Measurements from ENCODE around the gene SLC9A1.

DNA sequence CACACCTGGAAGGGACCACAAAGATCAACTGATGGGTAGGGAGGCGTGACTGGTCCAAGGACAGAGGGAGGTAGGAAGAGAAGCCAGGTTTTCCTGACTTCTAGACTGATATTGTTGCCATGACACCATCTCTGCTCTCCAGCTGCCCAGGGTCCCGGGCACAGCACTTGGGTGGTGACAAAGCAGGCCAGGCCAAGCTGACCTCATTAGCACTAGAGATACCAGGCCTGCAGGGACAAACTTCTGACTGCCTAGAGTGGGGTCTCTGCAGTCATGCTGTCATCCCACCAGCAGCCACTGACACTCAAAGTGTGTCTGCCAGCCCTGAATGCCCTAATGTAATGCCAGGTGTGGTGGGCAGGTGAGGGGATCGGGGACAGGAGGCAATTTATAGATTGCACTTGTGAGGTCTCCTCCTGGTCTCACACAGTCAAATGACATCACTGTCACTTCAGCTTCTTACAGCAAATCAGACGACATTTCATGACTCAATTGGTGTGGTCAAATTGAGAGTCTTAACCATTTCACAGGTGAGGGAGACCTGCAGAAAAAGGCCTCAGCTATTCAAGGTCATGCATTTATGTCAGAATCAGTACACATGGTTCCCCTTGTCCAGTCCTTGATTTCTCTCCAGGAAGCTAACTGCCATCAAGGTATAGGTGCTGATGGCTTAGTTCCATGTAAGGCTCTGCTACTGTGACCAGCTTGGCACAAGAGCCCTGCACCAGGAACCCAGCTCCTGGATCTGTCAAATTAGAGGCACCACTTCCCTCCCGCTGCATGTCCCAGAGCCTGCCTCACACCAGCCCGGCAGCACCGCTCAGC is 2.7 kb downstream of the SLC9A1 start:
- no peak for TF ChIP-seq ZFX (IDR thresholded peaks at IDR 0.05; ENCODE audit: borderline replicate concordance)
- TF ChIP-seq, protein P1, sequence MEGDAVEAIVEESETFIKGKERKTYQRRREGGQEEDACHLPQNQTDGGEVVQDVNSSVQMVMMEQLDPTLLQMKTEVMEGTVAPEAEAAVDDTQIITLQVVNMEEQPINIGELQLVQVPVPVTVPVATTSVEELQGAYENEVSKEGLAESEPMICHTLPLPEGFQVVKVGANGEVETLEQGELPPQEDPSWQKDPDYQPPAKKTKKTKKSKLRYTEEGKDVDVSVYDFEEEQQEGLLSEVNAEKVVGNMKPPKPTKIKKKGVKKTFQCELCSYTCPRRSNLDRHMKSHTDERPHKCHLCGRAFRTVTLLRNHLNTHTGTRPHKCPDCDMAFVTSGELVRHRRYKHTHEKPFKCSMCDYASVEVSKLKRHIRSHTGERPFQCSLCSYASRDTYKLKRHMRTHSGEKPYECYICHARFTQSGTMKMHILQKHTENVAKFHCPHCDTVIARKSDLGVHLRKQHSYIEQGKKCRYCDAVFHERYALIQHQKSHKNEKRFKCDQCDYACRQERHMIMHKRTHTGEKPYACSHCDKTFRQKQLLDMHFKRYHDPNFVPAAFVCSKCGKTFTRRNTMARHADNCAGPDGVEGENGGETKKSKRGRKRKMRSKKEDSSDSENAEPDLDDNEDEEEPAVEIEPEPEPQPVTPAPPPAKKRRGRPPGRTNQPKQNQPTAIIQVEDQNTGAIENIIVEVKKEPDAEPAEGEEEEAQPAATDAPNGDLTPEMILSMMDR (IDR thresholded peaks at IDR 0.05) = no peak
